HT1080 (cell line): Measurements from ENCODE around the gene DNAJC1. TPM values are rescaled to one million over a fixed set of nuclear protein-coding genes. Genes with fewer than 3 reads are reported as not detected.

ENCODE experiments used
- DNase-seq: peaks from one replicate; pipeline ENCODE4 v3.0.0-alpha.2; 2015; ENCODE audit warnings: low read depth
- total RNA-seq: library from RNA; depleted of rRNA; stranded (reverse); fragments of >200 nt; shearing (Covaris generic); gene quantifications from 2 replicates; pipeline ENCODE4 v1.2.3, GENCODE V29; 2014

DNAJC1 gene
- total RNA-seq, 1 experiment from 2014 or later: 21.8 TPM

DNA sequence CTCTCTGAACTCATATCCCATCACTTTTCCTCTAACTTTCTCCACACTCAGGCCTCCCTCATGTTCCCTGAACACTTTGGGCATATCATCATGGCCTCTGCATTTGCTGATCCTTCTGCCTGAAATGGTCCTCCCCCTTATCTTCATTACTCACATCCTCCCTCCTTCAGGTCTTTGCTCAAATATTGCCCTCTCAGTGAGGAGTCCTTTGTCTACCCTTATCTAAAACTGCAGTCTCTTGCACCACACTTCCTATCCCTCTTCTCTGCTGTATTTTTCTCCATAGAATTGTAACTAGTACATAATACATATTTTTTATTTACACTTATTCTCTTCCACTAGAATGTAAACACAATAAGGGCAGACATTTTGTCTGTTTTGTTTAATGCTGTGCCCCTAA is 41.7 kb downstream of the DNAJC1 start:
- peak; percentile 10 for DNase-seq

DNA sequence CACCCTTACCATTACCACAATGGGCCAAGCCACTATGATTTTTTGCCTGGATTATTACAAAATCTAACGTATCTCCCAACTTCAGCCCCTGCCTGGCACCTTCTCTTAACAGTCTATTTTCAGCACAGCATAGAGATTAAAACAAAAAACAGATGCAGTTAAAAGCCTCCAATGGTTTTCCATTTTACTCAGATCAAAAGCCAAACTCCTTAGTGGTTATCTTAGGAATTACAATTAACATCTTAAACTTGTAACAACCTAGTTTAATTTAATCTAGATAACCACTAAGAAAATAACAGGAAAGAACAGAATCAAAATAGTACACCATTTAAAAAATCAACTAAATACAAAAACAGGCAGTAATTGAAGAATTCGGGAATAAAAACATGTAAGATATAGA is 43.5 kb downstream of the DNAJC1 start:
- DNase-seq: no peak

DNA sequence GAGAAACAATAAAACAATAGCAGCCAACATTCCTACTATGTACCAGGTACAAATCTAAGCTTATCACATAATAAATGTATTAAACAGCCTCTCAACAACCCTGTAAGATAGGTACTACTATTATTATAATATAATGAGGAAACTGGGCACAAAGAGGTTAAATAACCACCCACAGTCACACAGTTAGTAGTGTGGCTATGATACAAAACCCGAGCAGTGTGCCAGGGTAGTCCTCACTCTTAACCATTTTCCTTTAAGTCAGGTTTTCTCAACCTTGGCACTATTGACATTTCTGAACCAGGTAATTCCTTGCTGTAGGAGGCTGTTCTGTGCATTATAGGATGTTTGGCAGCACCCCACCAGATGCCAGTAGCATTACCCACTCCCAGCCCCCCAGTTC is 48.8 kb downstream of the DNAJC1 start:
- no peak for DNase-seq

DNA sequence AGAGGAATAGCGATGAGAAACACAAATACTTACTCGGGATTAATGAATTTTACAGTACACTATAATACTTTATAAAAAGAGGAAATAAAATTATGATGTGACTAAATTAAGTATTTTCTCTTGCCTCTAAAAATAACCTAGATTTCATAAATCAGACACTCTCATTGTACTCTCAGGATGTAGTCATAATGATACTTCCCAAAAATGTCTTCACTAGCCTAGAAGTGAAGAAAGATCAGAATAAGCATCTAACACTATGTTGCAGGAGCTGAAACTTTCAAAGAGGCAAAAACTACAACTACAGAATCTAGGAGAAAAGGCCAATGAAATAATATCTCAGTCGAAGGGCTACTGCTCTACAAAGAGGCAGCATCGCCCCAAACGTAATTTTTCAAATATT is 49.4 kb downstream of the DNAJC1 start:
- no peak for DNase-seq

DNA sequence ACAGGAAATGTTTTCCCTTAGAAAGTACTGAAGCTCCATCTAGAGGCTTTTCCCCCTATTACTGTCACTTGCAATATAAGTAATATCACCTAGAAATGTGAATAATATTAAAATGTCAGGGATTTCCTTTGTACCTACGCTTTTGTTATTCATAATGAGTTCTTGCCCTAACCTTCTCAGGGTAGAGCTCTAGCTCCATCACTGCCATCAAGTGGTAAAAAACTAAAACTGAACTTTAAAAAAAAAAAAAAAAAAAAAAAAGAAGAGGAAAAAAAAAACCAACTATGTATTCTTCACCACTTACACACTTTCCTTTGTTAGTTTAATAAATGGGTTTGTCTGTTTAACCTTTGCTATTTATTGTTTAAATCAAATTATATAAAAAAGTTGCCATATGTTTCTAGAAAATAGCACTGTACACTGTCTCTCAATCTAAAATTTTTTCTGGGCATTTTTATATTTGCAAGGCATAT is 49.9 kb downstream of the DNAJC1 start:
- peak; percentile 46 for DNase-seq

DNA sequence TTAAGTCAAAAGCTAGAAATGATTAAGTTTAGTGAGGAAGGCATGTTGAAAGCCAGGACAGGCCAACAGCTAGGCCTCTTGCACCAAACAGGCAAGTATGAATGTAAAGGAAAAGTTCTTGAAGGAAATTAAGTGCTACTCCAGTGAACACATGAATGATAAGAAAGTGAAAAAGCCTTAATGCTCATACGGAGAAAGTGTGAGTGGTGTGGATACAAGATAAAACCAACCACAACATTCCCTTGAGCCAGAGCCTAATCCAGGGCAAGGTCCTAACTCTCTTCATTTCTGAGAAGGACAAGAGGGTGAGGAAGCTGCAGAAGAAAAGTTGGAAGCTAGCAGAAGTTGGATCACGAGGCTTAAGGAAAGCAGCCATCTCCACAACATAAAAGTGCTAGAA is 53.0 kb downstream of the DNAJC1 start:
- no peak for DNase-seq

DNA sequence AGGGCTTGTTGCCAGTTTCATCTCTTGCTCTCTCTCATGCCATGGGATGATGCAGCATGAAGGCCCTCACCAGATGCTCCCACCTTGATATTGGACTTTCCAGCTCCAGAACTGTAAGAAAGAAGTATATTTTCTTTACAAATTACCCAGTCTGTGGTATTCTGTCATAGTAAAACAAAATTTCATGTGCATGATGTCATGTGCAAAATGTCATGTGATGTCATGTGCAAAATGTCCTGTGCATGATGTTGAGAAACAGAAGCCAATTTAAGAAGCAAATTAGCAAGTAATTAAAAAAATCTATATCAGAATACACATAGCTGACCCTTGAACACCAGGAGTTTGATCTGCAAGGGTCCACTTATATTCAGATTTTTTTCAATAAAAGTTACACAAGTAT is 56.6 kb downstream of the DNAJC1 start:
- DNase-seq: no peak

DNA sequence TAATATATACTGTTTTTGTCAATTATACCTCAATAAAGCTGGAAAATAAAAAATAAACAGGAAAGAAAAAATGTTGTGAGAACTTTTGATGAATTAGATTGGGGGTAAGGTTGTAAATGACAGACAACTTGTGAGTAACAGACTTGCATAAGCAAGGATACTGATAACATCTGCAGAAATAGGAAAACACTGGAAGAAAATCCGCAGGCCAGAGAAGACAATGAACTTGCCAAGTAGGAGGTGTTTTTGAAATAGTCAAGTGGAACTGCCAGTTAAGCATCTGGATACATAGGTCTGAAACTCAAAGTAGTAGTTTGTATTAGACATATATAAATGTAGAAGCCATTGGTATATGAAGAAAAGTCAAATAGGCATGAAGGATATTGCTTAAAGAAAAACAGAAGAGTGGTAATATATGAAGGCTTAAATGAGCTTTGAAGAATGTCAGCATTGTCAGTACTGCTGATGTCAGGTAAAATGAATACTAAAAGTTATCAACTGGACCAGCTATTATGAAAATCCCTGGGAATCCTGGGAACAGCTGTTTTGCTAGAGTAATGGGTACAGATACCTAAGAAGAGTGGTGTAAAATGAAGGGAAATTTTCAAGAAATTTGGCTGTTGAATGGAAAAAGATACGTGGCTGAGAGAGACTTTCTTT is 58.7 kb downstream of the DNAJC1 start:
- no peak for DNase-seq

DNA sequence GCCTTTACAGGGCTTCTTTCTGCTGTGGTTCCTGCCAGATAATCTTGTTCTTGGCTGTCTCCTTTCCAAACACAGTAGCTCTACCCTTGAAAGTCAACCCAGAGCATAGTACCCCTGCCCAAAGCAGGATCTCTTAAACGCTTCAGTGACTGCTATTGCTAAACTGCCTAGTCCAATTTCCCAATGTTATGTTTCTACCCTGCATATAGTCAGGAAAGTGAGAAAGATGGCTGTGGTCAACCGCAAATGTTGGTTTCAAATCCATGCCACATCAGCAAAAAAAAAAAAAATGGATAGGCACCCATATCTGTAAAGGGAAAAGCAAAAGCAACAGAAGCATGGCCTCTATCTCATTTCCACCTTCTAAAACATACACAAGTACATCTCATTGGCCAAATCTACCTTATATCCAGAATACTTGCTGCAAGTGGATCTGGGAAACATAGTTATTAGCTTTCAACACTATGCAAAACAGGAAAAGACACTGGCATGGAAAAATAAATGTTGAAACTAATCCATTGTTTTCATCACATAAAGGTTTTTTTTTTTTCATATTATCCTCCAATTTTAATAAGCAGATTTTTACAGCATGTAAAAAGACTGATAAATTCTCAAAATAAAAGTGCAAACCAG is 59.8 kb downstream of the DNAJC1 start:
- DNase-seq: peak; percentile 79

DNA sequence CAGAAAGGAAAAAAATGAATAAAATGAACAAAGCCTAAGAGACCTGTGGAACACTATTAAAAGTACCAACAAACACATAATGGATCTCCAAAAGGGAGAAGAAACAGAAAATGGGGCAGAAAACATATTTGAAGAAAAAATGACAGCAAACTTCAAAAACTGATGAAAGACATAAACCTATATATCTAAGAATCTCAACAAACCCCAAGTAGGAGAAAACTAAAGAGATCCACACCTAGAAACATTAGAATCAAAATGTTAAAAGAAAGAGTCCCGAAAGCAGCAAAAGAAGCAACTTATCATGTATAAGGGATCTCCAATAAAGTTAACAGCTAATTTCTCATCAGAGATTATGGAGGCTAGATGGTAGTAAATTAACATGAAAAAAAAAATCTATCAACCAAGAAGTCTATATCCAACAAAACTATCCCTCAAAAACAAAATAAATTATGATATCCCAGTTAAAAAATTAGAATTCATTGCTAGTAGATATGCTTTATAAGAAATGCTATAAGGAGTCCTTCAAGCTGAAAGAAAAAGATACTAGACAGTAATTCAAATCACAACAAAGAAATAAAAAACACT is 68.0 kb downstream of the DNAJC1 start:
- DNase-seq: no peak

DNA sequence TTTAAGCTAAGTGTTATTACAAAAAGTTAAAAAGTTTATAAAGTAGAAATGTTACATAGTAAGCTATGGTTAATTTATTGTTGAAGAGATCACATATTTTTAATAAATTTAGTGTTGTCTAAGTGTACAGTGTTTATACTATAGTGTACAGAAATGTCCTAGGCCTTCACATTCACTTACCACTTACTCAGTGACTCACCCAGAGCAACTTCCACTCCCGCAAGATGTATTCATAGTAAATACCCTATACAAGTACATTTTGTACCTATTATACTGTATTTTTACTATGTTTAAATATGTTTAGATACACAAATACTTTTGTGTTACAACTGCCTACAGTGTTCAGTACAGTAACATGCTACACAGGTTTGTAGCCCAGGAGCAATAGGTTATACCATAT is 69.2 kb downstream of the DNAJC1 start:
- no peak for DNase-seq

DNA sequence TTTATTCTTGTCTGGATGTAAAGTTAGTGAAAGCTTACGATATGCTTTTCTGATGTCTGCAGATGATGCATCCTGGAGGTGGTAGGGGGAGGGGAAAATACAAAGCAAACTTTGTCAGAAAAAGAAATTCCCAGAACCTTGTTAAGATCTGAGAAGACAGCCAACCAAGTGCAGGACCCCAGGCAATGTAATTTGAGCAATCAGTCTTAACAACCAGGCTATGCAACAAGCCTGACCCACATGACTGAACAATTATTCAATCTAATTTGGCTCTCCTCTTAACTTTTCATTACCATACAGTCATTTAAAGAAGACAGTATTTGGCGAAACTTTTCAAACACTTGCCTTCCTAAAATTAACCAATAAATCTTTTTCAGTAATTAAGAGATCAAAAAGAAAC is 74.5 kb downstream of the DNAJC1 start:
- no peak for DNase-seq

DNA sequence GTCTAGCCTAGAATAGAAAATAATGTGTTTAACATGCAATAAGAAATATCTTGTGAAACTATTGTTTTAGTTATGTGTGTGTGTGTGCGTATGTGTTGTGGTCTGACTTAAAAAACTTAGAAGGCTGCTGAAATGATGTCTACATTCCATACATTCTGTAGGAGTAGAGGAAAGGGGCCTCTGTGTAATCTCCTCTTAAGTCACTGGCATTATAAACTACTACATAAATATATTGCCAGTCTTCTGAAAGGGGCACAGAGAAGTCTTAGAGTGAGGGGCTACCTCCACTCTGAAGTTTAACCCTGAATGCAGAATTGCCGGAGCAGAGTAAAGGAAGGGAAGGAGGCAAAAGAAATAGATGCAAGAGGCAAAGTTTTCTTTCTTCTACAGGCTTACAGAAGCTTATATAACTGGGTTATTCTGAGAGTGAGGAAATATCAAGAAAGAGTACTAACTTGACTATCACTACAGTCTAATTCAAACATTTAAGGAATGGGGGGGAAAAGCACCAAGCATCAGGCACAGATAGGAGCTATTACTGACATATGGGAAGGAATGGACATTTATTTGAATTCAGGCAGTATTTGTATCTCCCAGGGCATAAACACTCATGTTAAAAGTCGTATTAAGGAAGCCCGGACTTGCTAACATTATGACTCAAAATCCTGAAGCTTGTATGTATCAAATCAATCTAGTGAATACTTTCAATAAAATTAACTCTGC is 75.7 kb downstream of the DNAJC1 start:
- peak; percentile 15 for DNase-seq

DNA sequence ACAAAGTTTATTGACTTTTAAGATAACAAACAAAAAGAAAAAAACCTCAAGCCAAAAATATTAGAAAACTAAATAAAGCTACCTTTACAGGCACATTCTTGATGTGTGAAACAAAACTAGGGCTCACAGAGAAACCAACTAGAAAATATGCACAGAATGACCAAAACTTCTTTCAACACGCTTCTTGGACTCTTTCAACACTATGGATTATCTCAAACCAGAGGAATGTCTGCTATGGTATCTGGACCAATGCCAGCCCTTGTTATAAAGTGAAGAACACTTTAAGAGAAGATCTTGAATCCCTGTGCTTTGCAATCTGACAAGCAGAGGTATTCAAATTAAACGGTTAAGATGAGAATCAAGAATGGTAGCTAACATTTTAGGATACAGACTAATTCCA is 76.6 kb downstream of the DNAJC1 start:
- DNase-seq: peak; percentile 75

DNA sequence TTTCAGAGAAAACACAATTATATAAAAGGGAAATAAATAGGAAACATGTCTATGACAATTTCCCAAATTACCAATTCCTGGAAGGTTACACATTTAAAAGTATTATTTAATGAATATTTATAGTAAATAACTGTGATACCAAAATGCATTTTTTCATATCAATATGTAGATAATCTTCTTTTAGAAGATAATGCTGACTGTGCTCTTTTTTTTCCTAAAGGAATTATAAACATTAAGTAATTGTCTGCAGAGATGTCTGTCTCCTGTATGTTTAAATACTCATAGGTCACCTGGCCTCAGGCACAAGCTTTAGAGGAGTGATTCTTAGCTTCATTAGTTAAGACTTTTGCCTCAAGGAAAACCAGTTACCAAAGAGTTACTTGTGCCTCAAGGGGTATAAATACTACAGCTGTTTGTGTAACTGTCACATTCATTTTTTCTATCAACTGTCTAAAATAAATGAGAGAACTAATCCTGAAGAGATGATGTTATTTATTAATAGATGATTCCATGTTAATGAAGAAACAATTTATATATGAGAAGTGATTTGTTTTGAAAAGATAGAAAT is 77.1 kb downstream of the DNAJC1 start:
- DNase-seq: no peak

DNA sequence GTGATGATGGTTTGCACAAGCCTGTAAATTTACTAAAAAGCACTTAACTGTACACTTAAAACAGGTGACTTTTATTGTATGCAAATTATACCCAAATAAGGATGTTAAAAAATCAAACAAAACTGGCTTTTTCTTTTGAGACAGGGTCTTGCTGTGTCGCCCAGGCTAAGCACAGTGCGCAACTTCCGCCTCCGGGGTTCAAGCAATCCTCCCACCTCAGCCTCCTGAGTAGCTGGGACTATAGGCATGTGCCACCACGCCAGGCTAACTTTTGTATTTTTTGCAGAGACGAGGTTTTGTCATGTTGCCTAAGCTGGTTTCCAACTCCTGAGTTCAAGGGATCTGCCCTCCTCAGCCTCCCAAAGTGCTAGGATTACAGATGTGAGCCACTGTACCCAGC is 77.7 kb downstream of the DNAJC1 start:
- no peak for DNase-seq

DNA sequence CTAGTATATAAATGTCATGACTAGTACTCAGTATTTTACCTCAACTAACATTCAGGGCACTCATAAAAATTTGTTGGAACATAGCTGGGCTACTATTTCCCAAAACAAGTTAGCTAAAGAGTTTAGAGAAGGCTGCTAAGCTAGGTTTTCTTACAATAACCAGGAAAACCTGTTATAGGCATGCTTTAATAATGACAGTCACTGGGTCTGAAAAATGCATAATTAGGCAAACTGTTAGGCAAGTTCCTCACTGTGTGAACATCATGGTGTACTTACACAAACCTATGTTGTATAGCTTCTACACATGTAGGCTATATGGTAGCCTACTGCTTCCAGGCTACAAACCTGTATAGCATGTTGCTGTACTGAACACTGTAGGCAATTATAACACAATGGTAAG is 79.0 kb downstream of the DNAJC1 start:
- DNase-seq: no peak

DNA sequence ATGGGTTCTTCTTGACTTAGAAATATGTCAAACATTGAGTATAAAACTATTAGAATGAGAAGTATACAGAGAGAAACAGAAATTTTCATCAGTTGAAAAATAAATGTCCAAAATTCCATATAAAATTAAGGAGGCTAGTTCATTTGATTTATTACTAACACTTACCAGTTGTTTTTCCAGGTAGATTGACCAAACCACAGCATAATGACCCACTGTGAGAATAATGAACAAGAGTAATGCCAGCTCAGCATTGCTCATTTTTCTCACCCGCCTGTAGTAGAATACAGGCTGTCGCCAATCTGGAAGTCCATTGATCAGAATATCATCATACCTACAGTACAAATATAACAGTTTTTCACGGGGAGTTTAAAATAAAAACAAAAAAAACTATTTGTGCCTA is 82.9 kb downstream of the DNAJC1 start:
- no peak for DNase-seq

DNA sequence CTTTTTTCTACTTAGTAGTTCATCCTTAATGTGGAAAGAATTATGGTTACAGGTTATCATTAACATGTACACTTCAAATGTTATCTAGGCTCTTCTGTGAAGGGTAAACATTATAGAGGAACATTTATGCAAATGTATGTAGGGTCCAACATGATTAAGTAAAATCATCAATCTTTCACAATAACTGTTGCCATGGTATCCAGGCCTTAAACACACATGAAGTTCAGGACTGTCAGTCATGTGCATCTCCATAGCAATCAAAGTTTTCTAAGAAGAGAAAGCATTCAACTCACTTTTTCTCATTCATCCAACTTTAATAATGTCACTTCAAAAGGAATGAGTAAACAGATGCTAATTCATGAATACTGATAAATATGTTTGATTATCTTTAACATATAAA is 83.6 kb downstream of the DNAJC1 start:
- no peak for DNase-seq

DNA sequence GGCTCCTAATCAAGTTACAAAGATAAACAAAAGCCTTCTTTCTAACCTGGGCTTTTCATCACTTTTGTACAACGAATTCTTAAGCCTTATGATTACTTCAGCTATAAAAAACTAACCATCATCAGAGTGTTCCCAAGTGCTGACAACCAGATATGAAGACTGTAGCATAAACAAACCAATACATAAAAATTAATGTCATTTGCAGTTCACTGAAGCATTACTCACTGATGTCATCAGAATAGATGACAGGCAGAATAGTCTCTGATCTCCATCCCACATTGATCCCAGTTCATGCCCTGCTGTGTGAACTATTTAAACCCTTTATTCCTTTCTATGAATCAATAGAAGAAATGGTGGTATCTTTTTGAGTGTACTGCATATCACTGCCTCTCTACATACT is 84.4 kb downstream of the DNAJC1 start:
- no peak for DNase-seq

DNA sequence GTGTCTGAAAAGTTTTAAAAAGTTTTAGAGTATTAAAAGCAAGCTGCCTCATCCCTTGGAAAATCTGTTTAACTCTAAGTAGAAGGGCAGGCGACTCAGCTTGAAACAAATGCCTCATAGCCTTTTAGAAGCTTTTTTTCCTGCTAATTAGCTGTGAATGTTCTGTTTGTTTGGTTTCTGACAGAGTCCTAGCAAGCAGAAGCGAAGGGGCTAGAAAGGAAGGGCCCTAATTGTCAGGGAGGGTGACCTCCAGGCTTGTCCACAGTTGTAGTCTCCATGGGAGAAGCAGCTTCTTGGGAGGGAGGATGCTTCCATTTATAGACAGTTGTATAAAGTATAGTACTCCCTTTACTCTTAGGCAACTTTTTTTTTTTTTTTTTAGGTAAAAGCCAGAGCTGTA is 90.9 kb downstream of the DNAJC1 start:
- DNase-seq: no peak

DNA sequence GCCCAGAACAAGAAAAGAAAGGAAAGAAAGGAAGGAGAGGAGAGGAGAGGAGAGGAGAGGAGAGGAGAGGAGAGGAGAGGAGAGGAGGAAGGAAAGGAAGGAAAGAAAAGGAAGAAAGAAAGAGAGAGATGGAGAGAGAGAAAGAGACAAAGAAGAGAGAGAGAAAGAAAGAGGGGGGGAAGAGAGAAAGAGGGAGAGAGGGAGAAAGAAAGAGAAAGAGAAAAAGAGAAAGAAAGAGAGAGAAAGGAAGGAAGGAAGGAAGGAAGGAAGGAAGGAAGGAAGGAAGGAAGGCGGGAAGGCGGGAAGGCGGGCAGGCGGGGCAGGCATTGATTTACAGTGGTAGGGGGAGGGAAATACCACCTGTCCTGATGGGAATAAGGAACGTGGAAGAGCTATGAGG is 92.7 kb downstream of the DNAJC1 start:
- DNase-seq: no peak
